Fibroblast of lung (primary cell): ENCODE results near the gene SLX9.

Source experiments
- CTCF ChIP-seq, 2 donors: IDR thresholded peaks in 1 of 2; conservative IDR thresholded peaks in 1 of 2; 1 replicate in 1 of 2; 2 replicates in 1 of 2; pipeline ENCODE4 v1.5.1; 2011 to 2012; ENCODE audit warnings: low read length in 2 of 2, control low read depth in 1 of 2, inconsistent platforms in 1 of 2, low read depth in 1 of 2, mild to moderate bottlenecking in 1 of 2
- EZH2 ChIP-seq: IDR thresholded peaks from 2 replicates; pipeline ENCODE4 v1.5.1; 2012; ENCODE audit warnings: low read length, control low read depth, mild to moderate bottlenecking; ENCODE audit errors: missing control alignments

- no peak for TF ChIP-seq CTCF (conservative IDR thresholded peaks at IDR 0.05 in 1 of 2, IDR thresholded peaks at IDR 0.05 in 1 of 2; ENCODE audit: low read depth in 1 of 2, low read length in 2 of 2)
- no peak for TF ChIP-seq EZH2
Observed at GRCh38 chr21:44900559-44901251, 39.1 kb upstream of the SLX9 start.
